Keratinocyte (primary cell): Measurements from ENCODE around the gene GAREM1. TPM values are rescaled to one million over a fixed set of nuclear protein-coding genes. Genes with fewer than 3 reads are reported as not detected.

Experiments used
- DNase-seq: peaks from one replicate; pipeline ENCODE4 v3.0.0-alpha.2; 2011; ENCODE audit warnings: low read depth, missing footprints, low spot score
- FAIRE-seq: peaks from 2 replicates; lab custom pipeline; 2011; peaks lifted over from hg19 to GRCh38; lab: Jason Lieb, UNC
- H2AFZ ChIP-seq: 2 replicates; pipeline ENCODE4 v1.6.0; 2012; ENCODE audit warnings: low read length, control low read depth, inconsistent platforms; ENCODE audit not compliant: control insufficient read depth
- H3K27ac ChIP-seq: 2 replicates; pipeline ENCODE4 v1.5.1; 2011; ENCODE audit warnings: low read length; ENCODE audit not compliant: control insufficient read depth, insufficient read depth
- H3K27me3 ChIP-seq: 3 replicates; pipeline ENCODE4 v1.6.0; 2011; ENCODE audit warnings: low read length; ENCODE audit not compliant: control insufficient read depth, insufficient read depth; ENCODE audit errors: extremely low read depth
- H3K36me3 ChIP-seq, 2 experiments: 2 replicates in 1 of 2; 3 replicates in 1 of 2; pipeline ENCODE4 v1.5.1; 2011; ENCODE audit warnings: low read length in 2 of 2, mild to moderate bottlenecking in 1 of 2; ENCODE audit not compliant: control insufficient read depth in 2 of 2, insufficient read depth in 2 of 2; ENCODE audit errors: extremely low read depth in 1 of 2
- H3K4me1 ChIP-seq: 3 replicates; pipeline ENCODE4 v1.5.1; 2011; ENCODE audit warnings: low read length; ENCODE audit not compliant: control insufficient read depth, insufficient read depth; ENCODE audit errors: extremely low read depth
- H3K4me2 ChIP-seq: 3 replicates; pipeline ENCODE4 v1.6.0; 2011; ENCODE audit warnings: low read depth, low read length; ENCODE audit not compliant: control insufficient read depth, insufficient read depth; ENCODE audit errors: extremely low read depth
- H3K4me3 ChIP-seq, 3 experiments: fragments of 200-600 bp in 1 of 3; sonication (generic) in 1 of 3; 2 replicates in 2 of 3; 3 replicates in 1 of 3; pipeline ENCODE4 v1.5.1; 2011 to 2016; ENCODE audit warnings: low read length in 3 of 3, mild to moderate bottlenecking in 3 of 3, control low read depth in 2 of 3, inconsistent platforms in 1 of 3, low read depth in 1 of 3, mixed read lengths in 1 of 3, mixed run types in 1 of 3, moderate library complexity in 1 of 3; ENCODE audit not compliant: control insufficient read depth in 2 of 3, insufficient read depth in 2 of 3; ENCODE audit errors: extremely low read depth in 1 of 3
- H3K79me2 ChIP-seq: 2 replicates; pipeline ENCODE4 v1.6.0; 2012; ENCODE audit warnings: low read length; ENCODE audit not compliant: control insufficient read depth, insufficient read depth
- H3K9ac ChIP-seq: 3 replicates; pipeline ENCODE4 v1.6.0; 2011; ENCODE audit warnings: low read length; ENCODE audit not compliant: control insufficient read depth, insufficient read depth; ENCODE audit errors: extremely low read depth
- H3K9me1 ChIP-seq: 3 replicates; pipeline ENCODE4 v1.6.0; 2011; ENCODE audit warnings: low read length; ENCODE audit not compliant: control insufficient read depth, insufficient read depth; ENCODE audit errors: extremely low read depth
- H3K9me3 ChIP-seq: 2 replicates; pipeline ENCODE4 v1.5.1; 2012; ENCODE audit warnings: low read depth, low read length; ENCODE audit not compliant: control insufficient read depth
- H4K20me1 ChIP-seq: 3 replicates; pipeline ENCODE4 v1.6.0; 2011; ENCODE audit warnings: low read length; ENCODE audit not compliant: control insufficient read depth, insufficient read depth; ENCODE audit errors: extremely low read depth
- EZH2 ChIP-seq: IDR thresholded peaks from one replicate; pipeline ENCODE4 v1.6.1; 2012; ENCODE audit warnings: inconsistent platforms, mild to moderate bottlenecking, low read length, moderate library complexity
- dilution Hi-C: fragments of 300-500 bp; cut with MboI; formaldehyde crosslinking; loops from one replicate; pipeline ENCODE4 v1.7.0; 2020; ENCODE audit warnings: low sequenced_read_pairs; ENCODE audit not compliant: extremely low pct_ligation_motif_present
- polyA plus RNA-seq, 5 experiments: library from polyadenylated mRNA; depleted of rRNA in 3 of 5; stranded (reverse) in 3 of 5; stranded (forward) in 1 of 5; unstranded in 1 of 5; fragments of >200 nt; gene quantifications; 1 replicate in 1 of 5; 2 replicates in 3 of 5; 3 replicates in 1 of 5; pipeline versions ENCODE4 v1.2.1 to v1.2.3, GENCODE V29; 2011 to 2012; ENCODE audit warnings: missing spikeins in 2 of 5, low read depth in 1 of 5, low replicate concordance in 1 of 5
- TF ChIP-seq, protein P1 (sequence below), 3 experiments: IDR thresholded peaks in 1 of 3; conservative IDR thresholded peaks in 1 of 3; optimal IDR thresholded peaks in 1 of 3; 2 replicates in 2 of 3; 3 replicates in 1 of 3; pipeline versions ENCODE3 to v1.5.1; 2011; ENCODE audit warnings: low read length in 3 of 3, mild to moderate bottlenecking in 3 of 3, moderate library complexity in 2 of 3, control low read depth in 1 of 3, inconsistent platforms in 1 of 3; ENCODE audit not compliant: insufficient read depth in 2 of 3; ENCODE audit errors: extremely low read depth in 1 of 3

GAREM1 gene
- polyA plus RNA-seq, 1 donor (not counting 4 experiments of a cell fraction or from before 2014, with no cell fraction given): 3.8 TPM

DNA sequence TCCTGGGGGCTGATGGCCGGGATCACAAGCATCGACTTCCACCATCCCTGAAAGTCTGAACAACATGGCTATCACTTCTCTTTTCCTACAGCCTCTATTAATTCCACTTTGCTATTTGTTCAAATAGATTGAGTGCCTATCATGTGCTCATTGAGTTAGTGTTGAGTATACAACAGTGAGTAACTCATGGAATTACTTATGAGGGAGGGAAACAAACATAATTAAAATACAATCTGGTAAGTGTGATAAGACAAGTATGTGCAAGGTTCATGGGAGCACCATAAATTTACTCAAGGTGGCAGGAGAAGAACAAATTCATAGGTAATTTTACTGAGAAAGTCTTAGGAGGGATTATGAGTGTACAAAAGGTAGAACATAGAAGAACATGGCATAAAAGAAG lies 194.4 kb downstream of the GAREM1 start:
- DNase-seq (no peak), FAIRE-seq (no peak)
- no peak overlapping the region for H3K9ac ChIP-seq
- H3K27ac ChIP-seq: no peak overlapping the region
- H3K4me3 ChIP-seq: no peak overlapping the region
- dilution Hi-C loops: no loop called here
- H3K36me3 ChIP-seq: no peaks in the 10 kb centered on the region
- no peaks in the 10 kb centered on the region for H3K9me3 ChIP-seq
- no peaks in the 10 kb centered on the region for H3K79me2 ChIP-seq
- no peak overlapping the region for H2AFZ ChIP-seq
- no peaks in the 10 kb centered on the region for H4K20me1 ChIP-seq
- H3K27me3 ChIP-seq: no peaks in the 10 kb centered on the region
- no peaks in the 10 kb centered on the region for H3K9me1 ChIP-seq
- H3K4me1 ChIP-seq: no peaks in the 10 kb centered on the region
- no peak overlapping the region for H3K4me2 ChIP-seq
- no peak for TF ChIP-seq EZH2
- TF ChIP-seq, protein P1, sequence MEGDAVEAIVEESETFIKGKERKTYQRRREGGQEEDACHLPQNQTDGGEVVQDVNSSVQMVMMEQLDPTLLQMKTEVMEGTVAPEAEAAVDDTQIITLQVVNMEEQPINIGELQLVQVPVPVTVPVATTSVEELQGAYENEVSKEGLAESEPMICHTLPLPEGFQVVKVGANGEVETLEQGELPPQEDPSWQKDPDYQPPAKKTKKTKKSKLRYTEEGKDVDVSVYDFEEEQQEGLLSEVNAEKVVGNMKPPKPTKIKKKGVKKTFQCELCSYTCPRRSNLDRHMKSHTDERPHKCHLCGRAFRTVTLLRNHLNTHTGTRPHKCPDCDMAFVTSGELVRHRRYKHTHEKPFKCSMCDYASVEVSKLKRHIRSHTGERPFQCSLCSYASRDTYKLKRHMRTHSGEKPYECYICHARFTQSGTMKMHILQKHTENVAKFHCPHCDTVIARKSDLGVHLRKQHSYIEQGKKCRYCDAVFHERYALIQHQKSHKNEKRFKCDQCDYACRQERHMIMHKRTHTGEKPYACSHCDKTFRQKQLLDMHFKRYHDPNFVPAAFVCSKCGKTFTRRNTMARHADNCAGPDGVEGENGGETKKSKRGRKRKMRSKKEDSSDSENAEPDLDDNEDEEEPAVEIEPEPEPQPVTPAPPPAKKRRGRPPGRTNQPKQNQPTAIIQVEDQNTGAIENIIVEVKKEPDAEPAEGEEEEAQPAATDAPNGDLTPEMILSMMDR (optimal IDR thresholded peaks at IDR 0.05 in 1 of 3, IDR thresholded peaks at IDR 0.05 in 1 of 3, conservative IDR thresholded peaks at IDR 0.05 in 1 of 3; ENCODE audit: extremely low read depth in 1 of 3, insufficient read depth in 2 of 3, low read length in 3 of 3): no peak

DNA sequence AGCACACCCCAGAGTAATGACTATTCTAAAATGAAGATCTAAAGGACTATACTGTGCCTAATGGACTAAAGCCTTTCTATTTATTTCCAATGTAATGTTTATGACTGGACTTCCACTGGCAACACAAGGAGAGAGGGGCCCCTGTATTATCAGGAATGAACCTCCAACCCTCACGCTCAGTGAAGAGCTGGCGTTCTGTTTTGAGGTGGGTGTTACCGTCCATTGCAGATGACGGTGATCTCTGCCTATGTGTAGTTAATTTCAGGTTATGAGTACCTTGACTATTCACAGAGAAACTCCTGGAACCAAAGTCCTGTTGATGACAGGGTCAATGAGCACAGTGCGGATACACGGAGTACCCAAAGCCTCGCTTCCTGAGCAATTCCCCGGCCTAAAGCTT lies 195.5 kb downstream of the GAREM1 start:
- no peak overlapping the region for H3K9ac ChIP-seq
- FAIRE-seq (no peak), DNase-seq (no peak)
- no peak overlapping the region for H2AFZ ChIP-seq
- H3K27ac ChIP-seq: no peak overlapping the region
- H4K20me1 ChIP-seq: no peaks in the 10 kb centered on the region
- no peak overlapping the region for H3K4me3 ChIP-seq
- no peaks in the 10 kb centered on the region for H3K4me1 ChIP-seq
- dilution Hi-C loops: no loop called here
- no peaks in the 10 kb centered on the region for H3K27me3 ChIP-seq
- no peaks in the 10 kb centered on the region for H3K9me1 ChIP-seq
- H3K36me3 ChIP-seq: no peaks in the 10 kb centered on the region
- H3K9me3 ChIP-seq: no peaks in the 10 kb centered on the region
- TF ChIP-seq, protein P1 (optimal IDR thresholded peaks at IDR 0.05 in 1 of 3, IDR thresholded peaks at IDR 0.05 in 1 of 3, conservative IDR thresholded peaks at IDR 0.05 in 1 of 3; ENCODE audit: extremely low read depth in 1 of 3, insufficient read depth in 2 of 3, low read length in 3 of 3): no peak
- TF ChIP-seq EZH2: no peak
- H3K79me2 ChIP-seq: no peaks in the 10 kb centered on the region
- H3K4me2 ChIP-seq: no peak overlapping the region
